GM12878 (cell line): Measurements from ENCODE around the gene MAN2A1. TPM values are rescaled to one million over a fixed set of nuclear protein-coding genes. Genes with fewer than 3 reads are reported as not detected.

Source experiments
- BCL11A ChIP-seq: IDR thresholded peaks from 2 replicates; pipeline ENCODE4 v1.6.1; 2011; ENCODE audit warnings: low read depth, low read length
- CBX5 ChIP-seq: sonication (generic); IDR thresholded peaks from 2 replicates; pipeline ENCODE4 v1.6.1; 2016; ENCODE audit warnings: low read depth, moderate library complexity, mild to moderate bottlenecking, inconsistent platforms
- CEBPB ChIP-seq, 2 experiments: fragments of 150-350 bp in 1 of 2; IDR thresholded peaks; 2 replicates each; pipeline ENCODE4 v1.6.1; 2012 to 2014; ENCODE audit warnings: low read depth in 2 of 2, low read length in 2 of 2, borderline replicate concordance in 1 of 2, inconsistent platforms in 1 of 2
- HSF1 ChIP-seq: fragments of 150-350 bp; IDR thresholded peaks from 2 replicates; pipeline ENCODE4 v1.6.1; 2014; ENCODE audit warnings: mild to moderate bottlenecking, low read depth, low read length
- IKZF1 ChIP-seq: fragments of 450-650 bp; conservative IDR thresholded peaks from 2 replicates; pipeline ENCODE4 v1.6.1; 2017; ENCODE audit warnings: antibody characterized with exemption, mild to moderate bottlenecking
- KDM1A ChIP-seq: fragments of 200-600 bp; sonication (generic); IDR thresholded peaks from 2 replicates; pipeline ENCODE4 v1.6.1; 2016; ENCODE audit warnings: borderline replicate concordance
- MEF2A ChIP-seq: IDR thresholded peaks from 2 replicates; pipeline ENCODE4 v1.6.1; 2011; ENCODE audit warnings: low read depth, mild to moderate bottlenecking, low read length, moderate library complexity; ENCODE audit not compliant: insufficient read depth
- NBN ChIP-seq: fragments of 450-650 bp; IDR thresholded peaks from 2 replicates; pipeline ENCODE4 v1.6.1; 2016
- NR2C1 ChIP-seq: fragments of 450-650 bp; IDR thresholded peaks from 2 replicates; pipeline ENCODE4 v1.6.1; 2017; ENCODE audit warnings: antibody characterized with exemption, mild to moderate bottlenecking, moderate library complexity
- POLR2AphosphoS2 ChIP-seq: IDR thresholded peaks from 2 replicates; pipeline ENCODE4 v1.6.1; 2011; ENCODE audit warnings: low read depth, mild to moderate bottlenecking, low read length, improper control_type of control experiment, moderate library complexity
- RB1 ChIP-seq: fragments of 450-650 bp; formaldehyde crosslinking; IDR thresholded peaks from 2 replicates; pipeline ENCODE4 v1.6.1; 2017; ENCODE audit warnings: mild to moderate bottlenecking, borderline replicate concordance
- RELB ChIP-seq: fragments of 450-650 bp; IDR thresholded peaks from 2 replicates; pipeline ENCODE4 v1.6.1; 2017; ENCODE audit warnings: low read depth, mild to moderate bottlenecking, moderate library complexity
- RFX5 ChIP-seq: IDR thresholded peaks from 2 replicates; pipeline ENCODE4 v1.6.1; 2011; ENCODE audit warnings: low read depth, low read length, improper control_type of control experiment
- SIN3A ChIP-seq: IDR thresholded peaks from 2 replicates; pipeline ENCODE4 v1.6.1; 2012; ENCODE audit warnings: low read depth, low read length, improper control_type of control experiment
- TARDBP ChIP-seq: IDR thresholded peaks from 2 replicates; pipeline ENCODE4 v1.6.1; 2016; ENCODE audit warnings: borderline replicate concordance
- ZNF384 ChIP-seq: IDR thresholded peaks from 2 replicates; pipeline ENCODE4 v1.6.1; 2012; ENCODE audit warnings: low read depth, mild to moderate bottlenecking, low read length, improper control_type of control experiment, borderline replicate concordance
- polyA plus RNA-seq, 11 experiments: library from polyadenylated mRNA; depleted of rRNA in 4 of 11; unstranded in 6 of 11; stranded (reverse) in 5 of 11; fragments of >200 nt; fragmentation: Nextera tagmentation in 4 of 11; fragmentation: Illumina TruSeq in 1 of 11; extraction: Ambion mirVana in 4 of 11; extraction: Trizol in 1 of 11; gene quantifications; 1 replicate in 1 of 11; 2 replicates in 10 of 11; pipeline versions ENCODE4 v1.2.1 to v1.2.3, GENCODE V29; 2011 to 2016; ENCODE audit warnings: inconsistent platforms in 2 of 11, missing spikeins in 2 of 11, low read depth in 1 of 11
- total RNA-seq, 4 experiments: library from RNA; depleted of rRNA in 3 of 4; stranded (reverse); fragments of >200 nt in 3 of 4; fragmentation: Illumina TruSeq in 1 of 4; extraction: Trizol in 1 of 4; gene quantifications; 2 replicates each; pipeline versions ENCODE4 v1.2.1 to v1.2.3, GENCODE V29; 2013 to 2021
- TF ChIP-seq, protein P1 (sequence below): IDR thresholded peaks from 2 replicates; pipeline ENCODE4 v1.6.1; 2012; ENCODE audit warnings: low read depth, low read length, improper control_type of control experiment
- TF ChIP-seq, protein P2 (sequence below): fragments of 450-650 bp; conservative IDR thresholded peaks from 2 replicates; pipeline ENCODE4 v1.6.1; 2017; ENCODE audit warnings: mild to moderate bottlenecking, moderate library complexity
- TF ChIP-seq, protein P3 (sequence below): fragments of 450-650 bp; formaldehyde crosslinking; IDR thresholded peaks from 2 replicates; pipeline ENCODE4 v1.5.0; 2022; ENCODE audit warnings: mild to moderate bottlenecking, missing genetic modification characterization

Gene MAN2A1
- total and polyA plus RNA-seq, 10 of the 15 experiments (the other 5 are each of a cell fraction or from before 2014, with no cell fraction given), result 4.2 to 27.9 (median 10.5) TPM

DNA sequence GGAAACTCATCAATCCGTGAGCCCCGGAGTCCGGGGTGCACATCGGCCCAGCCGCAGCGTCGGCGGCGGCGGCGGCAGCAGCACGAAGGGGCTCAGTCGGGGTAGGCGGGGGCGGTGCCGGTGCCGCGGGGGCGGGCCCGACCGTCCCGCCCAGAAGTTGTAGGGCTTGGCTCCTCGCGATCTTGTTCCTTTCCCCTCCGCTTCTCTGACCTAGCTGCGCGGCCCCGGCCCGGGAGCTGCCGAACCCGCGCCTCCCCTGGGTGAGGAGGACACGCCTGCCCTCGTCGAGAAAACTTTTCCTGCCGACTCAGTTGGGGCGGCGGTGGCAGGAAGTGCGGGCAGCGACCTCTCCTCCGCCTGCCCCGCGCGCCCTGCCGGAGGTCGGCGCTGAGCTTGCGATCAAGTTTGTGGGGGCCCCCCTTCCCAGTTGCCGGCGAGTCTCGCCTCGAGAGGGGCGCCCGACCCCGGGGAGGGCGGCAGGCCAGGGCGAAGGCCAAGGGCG is at the start of gene MAN2A1 (continued):
- TF ChIP-seq RFX5 (no peak), RELB (no peak), CBX5 (no peak), HSF1 (no peak), TARDBP (no peak), POLR2AphosphoS2 (0 out of 2 replicates have a peak, but pooled peaks have one; percentile 12), SIN3A (0 out of 2 replicates have a peak, but pooled peaks have one; percentile 27), ZNF384 (no peak), IKZF1 (peak; percentile 17), NBN (no peak), KDM1A (no peak), NR2C1 (no peak), RB1 (no peak), BCL11A (no peak), CEBPB (IDR thresholded peaks at IDR 0.05; ENCODE audit: borderline replicate concordance in 1 of 2, low read depth in 2 of 2, low read length in 2 of 2) (no peak), MEF2A (no peak)
- TF ChIP-seq, protein P1, sequence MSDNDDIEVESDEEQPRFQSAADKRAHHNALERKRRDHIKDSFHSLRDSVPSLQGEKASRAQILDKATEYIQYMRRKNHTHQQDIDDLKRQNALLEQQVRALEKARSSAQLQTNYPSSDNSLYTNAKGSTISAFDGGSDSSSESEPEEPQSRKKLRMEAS, result 0 out of 2 replicates have a peak, but pooled peaks have one; percentile 28
- TF ChIP-seq, protein P2, sequence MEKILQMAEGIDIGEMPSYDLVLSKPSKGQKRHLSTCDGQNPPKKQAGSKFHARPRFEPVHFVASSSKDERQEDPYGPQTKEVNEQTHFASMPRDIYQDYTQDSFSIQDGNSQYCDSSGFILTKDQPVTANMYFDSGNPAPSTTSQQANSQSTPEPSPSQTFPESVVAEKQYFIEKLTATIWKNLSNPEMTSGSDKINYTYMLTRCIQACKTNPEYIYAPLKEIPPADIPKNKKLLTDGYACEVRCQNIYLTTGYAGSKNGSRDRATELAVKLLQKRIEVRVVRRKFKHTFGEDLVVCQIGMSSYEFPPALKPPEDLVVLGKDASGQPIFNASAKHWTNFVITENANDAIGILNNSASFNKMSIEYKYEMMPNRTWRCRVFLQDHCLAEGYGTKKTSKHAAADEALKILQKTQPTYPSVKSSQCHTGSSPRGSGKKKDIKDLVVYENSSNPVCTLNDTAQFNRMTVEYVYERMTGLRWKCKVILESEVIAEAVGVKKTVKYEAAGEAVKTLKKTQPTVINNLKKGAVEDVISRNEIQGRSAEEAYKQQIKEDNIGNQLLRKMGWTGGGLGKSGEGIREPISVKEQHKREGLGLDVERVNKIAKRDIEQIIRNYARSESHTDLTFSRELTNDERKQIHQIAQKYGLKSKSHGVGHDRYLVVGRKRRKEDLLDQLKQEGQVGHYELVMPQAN, result no peak
- TF ChIP-seq, protein P3, sequence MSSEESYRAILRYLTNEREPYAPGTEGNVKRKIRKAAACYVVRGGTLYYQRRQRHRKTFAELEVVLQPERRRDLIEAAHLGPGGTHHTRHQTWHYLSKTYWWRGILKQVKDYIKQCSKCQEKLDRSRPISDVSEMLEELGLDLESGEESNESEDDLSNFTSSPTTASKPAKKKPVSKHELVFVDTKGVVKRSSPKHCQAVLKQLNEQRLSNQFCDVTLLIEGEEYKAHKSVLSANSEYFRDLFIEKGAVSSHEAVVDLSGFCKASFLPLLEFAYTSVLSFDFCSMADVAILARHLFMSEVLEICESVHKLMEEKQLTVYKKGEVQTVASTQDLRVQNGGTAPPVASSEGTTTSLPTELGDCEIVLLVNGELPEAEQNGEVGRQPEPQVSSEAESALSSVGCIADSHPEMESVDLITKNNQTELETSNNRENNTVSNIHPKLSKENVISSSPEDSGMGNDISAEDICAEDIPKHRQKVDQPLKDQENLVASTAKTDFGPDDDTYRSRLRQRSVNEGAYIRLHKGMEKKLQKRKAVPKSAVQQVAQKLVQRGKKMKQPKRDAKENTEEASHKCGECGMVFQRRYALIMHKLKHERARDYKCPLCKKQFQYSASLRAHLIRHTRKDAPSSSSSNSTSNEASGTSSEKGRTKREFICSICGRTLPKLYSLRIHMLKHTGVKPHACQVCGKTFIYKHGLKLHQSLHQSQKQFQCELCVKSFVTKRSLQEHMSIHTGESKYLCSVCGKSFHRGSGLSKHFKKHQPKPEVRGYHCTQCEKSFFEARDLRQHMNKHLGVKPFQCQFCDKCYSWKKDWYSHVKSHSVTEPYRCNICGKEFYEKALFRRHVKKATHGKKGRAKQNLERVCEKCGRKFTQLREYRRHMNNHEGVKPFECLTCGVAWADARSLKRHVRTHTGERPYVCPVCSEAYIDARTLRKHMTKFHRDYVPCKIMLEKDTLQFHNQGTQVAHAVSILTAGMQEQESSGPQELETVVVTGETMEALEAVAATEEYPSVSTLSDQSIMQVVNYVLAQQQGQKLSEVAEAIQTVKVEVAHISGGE (CRISPR knock-in tag), result no peak
